CD4-positive, alpha-beta T cell treated with Interleukin-10 for 1 hour (primary cell): ENCODE results near the gene GPC3.
"Not testable (repeated sequence)": the region's sequence is repeated elsewhere in the genome, so short reads cannot be mapped to it uniquely, and the experiment has no call there.

Source experiments
- DNase-seq: peaks from one replicate; pipeline ENCODE4 v3.0.0-alpha.2; 2020

The GPC3 gene

GRCh38 chrX:133923548-133923947 is 61.8 kb downstream of the GPC3 start:
- no peak for DNase-seq

GRCh38 chrX:133923113-133923512 is 62.3 kb downstream of the GPC3 start:
- DNase-seq: peak; percentile 24

DNA sequence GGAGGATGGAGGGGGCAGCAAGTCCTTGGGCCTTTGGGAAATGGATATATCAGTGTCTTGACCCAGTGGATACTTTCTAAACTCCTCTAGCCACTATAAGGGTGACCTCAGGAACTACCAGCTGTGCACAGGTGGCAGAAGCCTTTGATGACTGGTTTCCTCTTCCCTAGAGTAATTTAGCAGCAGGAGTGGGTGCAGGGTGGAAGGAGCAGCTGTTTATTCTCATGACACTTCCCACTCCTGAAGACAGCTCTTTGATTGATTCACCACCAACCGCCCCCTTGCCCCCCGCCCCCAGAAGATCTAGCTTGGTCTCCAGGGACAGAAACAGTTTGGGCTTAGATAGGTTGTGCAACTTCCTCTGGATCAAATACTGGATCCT is 63.0 kb downstream of the GPC3 start:
- DNase-seq: no peak

DNA sequence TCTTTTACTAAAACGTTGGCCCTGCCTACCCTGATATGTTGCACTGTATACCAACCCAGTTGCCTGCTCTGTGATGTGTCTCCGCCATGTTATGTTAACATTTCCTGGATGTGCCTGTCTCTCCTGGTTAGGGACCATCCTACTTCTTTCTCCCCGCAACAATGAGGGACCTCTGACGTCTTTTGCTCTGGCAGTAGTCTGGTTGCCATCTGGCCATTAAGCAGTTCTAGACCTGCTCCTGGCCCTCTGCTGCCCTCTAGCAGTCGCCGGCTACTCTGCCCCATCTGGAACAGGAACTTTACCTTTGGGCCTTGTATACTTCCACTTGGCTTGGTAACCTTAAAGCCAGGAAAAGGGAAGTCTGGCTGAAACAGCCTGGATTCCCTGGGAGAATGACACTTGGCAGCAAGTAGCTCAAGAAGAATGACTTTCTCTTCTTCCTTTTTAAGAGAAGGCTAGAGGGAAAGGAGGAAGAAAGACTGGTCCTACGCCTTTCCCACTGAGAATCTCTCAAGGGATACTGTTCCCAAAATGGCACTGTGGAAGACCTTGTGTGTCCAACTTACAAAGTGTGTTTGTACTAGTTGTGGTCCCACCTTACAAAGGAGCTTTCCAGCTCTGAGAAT is 63.5 kb downstream of the GPC3 start:
- DNase-seq: peak; percentile 15

DNA sequence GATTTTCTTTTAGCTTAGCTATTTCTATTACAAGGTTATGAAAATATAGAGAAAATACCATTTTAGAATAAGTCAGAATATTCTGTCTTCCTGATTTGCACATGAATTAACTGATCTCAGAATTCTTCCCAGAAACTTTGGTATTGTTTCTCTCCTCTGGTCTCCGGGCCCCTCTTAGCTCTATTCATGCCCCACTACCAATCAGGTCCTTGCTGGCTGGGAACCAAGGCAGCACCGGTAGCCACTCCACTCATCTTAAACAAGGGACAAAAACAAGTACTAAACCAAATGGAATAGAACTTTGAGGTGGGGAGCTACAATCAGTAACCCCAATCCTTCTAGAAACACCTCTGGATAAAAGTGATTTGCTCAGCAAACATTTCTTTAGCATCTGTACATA is 64.3 kb downstream of the GPC3 start:
- DNase-seq: no peak

GRCh38 chrX:133918361-133918771 is 67.0 kb downstream of the GPC3 start:
- DNase-seq: no peak

DNA sequence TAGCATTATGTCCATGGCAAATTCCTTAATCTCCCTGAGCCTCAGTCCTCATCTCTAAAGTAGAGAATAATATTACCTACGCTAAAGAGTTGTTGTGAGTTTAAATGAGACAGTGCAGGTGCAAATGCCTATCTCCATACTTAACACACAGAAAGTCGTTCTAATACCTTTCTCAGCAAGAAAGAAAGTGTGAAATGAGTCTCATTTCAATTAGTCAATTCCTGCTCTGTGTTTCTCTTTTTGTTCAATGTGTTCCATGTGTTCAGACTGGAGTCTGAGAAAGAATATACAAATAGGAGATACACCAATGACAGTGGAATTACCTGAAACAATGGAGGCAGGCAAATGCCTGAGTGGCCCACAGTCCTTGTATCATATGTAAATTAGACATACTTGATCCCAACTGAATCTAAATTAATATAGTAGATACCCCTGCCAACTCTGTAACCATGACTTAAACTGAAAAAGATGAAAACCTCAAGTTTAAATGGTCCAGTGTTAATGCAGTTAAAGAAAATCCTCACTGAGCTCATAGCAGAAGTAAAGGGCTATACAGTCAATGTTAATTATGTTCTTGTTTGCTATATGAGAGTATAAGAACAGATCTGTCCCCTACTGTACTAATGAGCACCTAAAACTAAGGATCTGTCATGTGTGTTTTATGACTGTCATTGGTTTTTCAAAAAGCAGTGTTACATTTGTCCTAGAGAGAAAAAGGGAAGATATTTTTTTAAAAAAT is 68.2 kb downstream of the GPC3 start:
- DNase-seq: no peak

DNA sequence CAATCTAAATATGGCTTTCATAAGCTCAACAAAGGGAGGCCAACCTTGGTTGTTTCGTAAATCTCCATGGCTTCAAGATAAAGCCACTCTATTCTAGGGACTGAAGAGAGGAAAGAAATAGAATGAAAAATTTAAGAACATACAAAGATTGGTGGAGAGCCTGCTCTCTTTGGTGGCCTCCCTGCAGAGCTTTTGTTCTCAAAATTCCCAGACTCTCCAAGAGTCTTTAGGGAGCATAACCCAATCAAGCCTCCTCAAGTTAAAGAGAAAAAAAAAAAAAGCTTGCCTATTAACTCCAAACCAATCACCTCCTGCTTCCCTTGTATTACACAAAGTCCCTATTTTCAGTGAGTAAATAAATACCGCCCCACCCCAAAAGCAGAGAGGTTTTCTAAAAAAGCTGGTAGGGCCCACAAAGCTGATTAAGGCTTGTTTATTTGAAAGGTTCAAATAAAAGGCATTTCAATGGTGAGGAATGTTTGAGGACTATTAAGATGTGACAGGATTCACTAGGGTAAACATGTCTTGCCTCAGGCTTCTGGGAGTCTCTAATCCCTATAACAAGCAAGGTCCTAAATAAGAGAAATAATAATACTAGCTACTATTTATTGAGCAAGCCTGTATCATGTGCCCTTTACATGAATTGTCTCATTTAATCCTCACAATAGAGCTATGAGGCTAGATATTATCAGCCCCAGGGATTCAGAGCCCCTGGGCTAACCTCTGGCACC is 71.6 kb downstream of the GPC3 start:
- no peak for DNase-seq

DNA sequence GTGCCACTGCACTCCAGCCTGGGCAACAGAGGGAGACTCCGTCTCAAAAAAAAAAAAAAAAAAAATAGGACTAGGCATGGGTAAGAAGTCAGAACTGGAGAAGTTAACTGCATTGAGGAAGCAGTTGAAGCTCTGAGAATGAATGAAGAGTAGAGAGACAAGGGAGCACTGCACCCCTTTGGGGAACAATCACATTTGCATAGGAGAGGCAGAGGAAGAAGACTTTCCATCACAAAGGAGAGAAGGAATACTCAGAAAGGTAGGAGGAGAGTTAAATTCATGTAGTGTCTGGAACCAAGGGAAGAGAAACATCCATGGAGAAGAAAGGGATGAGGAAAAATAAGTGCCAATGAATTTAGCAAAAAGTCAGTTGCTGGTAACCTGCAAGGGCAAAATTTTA is 72.4 kb downstream of the GPC3 start:
- DNase-seq: no peak

GRCh38 chrX:133911825-133912495 is 73.4 kb downstream of the GPC3 start:
- no peak for DNase-seq

- DNase-seq: no peak
These were observed 74.9 kb downstream of the GPC3 start for GRCh38 chrX:133910539-133910938.

DNA sequence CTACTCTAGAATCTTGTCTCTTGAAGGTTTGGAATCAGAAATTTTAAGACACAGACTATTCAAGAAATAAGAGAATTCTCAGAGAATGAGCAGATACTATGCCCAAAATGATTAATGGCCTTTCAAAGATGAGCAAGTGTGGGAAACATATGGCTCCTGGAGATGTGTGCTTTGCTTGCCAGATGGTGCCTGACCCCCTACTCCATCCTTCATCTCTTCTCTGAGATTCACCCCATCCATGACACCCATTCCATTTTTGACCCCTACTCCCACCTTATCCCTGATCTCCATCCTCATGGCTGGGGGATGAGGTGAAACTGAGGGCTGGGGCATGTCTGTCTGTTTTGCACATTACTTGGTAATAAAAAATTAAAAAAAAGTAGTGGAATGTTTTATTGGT is 75.5 kb downstream of the GPC3 start:
- DNase-seq: no peak

DNA sequence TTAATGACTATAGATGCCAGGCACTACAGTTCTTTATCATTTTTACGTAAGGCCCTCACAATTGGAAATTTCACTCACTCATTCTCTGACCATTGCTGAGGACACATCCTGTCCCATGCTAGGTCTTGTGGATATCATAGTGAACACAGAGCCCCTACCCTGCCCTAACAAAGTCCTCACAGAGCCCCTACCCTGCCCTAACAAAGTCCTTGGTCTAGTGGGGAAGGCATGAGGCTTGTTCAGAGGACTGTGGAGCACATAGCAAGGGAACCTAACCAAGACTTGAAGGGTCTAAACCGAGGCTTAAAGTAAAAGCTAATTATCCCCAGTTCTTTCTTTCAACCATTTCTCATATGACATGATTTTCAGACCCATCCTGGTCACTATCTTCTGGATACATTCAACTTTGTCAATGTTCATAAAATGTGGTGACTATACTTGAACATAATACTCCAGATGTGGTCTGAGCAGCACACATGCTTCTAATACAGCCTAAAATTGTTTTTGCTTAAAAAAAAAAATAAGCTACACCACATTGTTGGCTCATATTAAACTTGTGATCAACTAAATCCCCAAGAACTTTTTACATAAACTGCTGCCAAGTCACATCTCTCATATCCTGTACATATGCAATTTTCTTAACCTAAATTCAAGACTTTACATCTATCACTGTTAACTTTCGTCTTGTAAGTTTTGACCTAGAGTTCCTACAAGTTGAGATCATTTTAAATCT is 77.0 kb downstream of the GPC3 start:
- no peak for DNase-seq

DNA sequence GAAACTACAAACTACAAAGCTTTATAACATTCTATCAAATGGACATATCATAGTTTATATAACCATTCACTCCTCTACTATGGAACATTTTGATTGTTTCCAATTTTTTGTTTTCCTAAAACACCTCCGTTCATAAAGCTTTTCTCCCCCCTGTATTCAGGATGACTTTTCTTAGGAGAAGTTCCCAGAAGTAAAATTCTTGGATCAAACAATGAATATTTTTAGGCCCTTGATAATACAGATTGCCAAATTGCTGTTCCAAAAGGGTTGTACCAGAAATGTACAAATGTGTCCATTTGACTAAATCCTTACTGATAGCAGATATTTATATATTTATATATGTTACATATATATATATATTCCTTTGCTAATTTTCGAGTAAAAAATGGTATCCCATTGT is 77.8 kb downstream of the GPC3 start:
- DNase-seq: no peak

DNA sequence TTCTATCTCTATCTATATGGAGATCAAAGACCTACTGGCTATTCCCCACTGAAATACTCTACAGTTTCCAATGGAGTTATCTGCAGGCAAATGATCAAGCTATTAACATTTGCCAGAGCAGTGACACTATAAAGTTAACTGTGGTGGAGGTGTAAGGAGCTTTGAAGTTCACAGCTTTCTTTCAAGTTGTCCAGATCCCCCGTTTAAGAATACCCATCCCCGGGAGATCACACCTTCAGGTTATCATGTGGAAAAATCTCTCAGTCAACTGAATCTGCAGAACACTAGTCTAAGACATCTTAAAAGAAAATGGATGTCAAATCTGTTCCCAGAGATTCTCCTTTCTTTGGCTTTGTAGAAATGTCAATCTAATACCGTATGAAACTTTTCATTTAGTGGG is 80.1 kb downstream of the GPC3 start:
- no peak for DNase-seq

- DNase-seq: no peak
These were observed 87.7 kb downstream of the GPC3 start for GRCh38 chrX:133897593-133898163.

GRCh38 chrX:133892337-133892736 is 93.1 kb downstream of the GPC3 start:
- no peak for DNase-seq

DNA sequence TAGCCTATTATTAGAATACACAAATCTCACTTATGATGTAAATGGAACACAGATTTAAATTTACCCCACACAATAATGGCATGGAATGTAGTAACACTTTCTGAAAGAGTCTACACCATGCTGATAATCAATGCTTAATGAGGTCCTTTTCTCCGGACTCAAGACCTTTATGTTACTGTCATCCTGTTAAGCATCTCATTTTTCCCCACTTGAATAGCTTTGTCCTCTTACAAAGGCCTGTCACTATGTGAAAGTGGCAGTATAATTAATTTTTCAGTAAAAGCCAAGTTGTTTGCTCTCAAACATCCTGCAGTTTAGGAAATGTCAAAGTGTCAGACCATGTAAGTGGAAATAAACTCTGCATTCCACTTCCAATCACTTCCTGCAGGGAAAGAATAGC is 96.4 kb downstream of the GPC3 start:
- DNase-seq: no peak

DNA sequence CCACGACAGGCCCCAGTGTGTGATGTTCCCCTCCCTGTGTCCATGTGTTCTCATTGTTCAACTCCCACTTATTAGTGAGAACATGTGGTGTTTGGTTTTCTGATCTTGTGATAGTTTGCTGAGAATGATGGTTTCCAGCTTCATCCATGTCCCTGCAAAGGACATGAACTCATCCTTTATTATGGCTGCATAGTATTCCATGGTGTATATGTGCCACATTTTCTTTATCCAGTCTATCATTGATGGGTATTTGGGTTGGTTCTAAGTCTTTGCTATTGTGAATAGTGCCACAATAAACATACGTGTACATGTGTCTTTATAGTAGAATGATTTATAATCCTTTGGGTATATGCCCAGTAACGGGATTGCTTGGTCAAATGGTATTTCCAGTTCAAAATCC is 97.3 kb downstream of the GPC3 start:
- not testable (repeated sequence) for DNase-seq

DNA sequence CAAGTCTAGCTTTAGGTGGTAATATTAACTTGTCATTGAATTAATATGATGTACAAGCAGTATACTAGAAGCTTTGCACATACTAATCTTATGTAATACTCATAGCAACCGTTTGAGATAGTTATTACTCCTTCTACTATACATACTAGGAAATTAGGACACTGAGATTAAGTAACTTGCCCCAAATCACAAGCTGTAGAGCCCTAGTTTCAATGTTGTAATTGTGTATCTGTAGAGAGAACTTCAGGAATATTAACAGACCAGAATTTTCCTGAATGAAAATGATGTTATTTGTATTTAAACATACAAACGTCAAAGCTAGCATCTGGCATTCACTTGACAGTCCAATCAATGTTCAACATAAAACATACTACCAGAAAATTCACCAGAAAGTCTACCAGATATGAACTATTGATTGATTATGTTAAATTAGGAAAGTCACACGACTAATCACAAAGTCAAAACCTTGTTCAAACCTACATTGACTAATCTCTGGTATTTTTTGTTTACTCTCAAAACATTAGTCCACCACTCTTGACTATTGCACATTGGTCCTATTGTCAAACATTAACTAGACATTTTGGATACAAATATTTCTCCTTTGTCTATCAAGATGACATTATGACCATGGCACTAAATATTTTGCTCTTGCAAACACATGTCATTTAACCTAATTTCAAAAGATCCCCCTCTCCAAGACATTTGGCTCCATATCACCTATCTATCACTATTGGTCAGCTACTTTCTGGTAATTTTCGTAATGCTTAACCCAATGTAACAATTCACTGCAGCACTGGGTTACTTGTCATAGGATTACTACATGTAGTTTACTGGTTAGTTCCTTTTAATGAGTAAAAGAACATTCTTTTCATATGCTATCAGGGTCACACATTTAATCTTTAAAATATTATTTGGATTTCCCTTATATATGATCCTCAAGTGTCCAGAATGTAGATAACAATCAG is 100.7 kb downstream of the GPC3 start:
- DNase-seq: no peak

DNA sequence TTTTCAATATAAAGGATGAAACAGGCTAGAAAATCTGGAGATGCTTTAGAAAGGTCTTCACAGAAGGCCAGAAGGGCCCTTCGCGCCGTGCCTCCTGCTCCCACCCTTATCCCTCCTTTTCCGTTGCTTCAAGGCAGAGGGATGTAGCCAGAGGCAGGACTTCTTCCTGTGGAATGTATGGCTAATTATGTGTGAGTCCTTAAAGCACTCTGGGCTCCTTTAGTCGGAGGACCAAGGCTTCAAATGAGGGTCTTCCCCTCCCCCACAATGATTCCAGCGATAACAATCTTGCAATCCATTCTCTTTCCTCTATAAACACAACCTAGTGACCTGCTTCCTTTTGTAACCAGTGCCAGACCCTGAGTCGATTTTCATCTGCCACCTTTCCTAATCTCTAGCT is 103.5 kb downstream of the GPC3 start:
- DNase-seq: no peak
